HEK293 (cell line): ENCODE data around the gene LY6G6F.

Experiments used
- CTCF ChIA-PET: fragments of 350-600 bp; formaldehyde crosslinking; extraction: SDS; loops from one replicate; lab custom pipeline; 2021; ENCODE audit warnings: antibody characterized with exemption; lab: Yijun Ruan, JAX
- POLR2A ChIA-PET: fragments of 300-600 bp; formaldehyde crosslinking; extraction: SDS; loops from one replicate; lab custom pipeline; 2020; ENCODE audit warnings: antibody characterized with exemption, inconsistent platforms; lab: Yijun Ruan, JAX
- H3K27ac ChIP-seq: fragments of 200-500 bp; sonication (Bioruptor generic); 2 replicates; pipeline ENCODE4 v1.5.1; 2014; ENCODE audit warnings: low read depth, low read length, control low read depth, inconsistent platforms; ENCODE audit errors: extremely low read depth
- H3K36me3 ChIP-seq, 2 experiments: fragments of 200-500 bp in 1 of 2; sonication (Bioruptor generic) in 1 of 2; 1 replicate in 1 of 2; 2 replicates in 1 of 2; pipeline ENCODE4 v1.5.1; 2014 to 2017; ENCODE audit warnings: inconsistent platforms in 2 of 2, low read length in 2 of 2; ENCODE audit not compliant: control insufficient read depth in 2 of 2, insufficient read depth in 1 of 2
- H3K4me1 ChIP-seq: fragments of 200-500 bp; sonication (Bioruptor generic); 2 replicates; pipeline ENCODE4 v1.5.1; 2014; ENCODE audit warnings: mild to moderate bottlenecking, low read length, inconsistent platforms; ENCODE audit not compliant: control insufficient read depth, insufficient read depth
- H3K4me3 ChIP-seq: 2 replicates; pipeline ENCODE4 v1.5.1; 2011; ENCODE audit warnings: low read depth, mild to moderate bottlenecking, control low read depth, low read length, moderate library complexity
- H3K9me3 ChIP-seq: fragments of 200-500 bp; sonication (Bioruptor generic); 2 replicates; pipeline ENCODE4 v1.5.1; 2014; ENCODE audit warnings: low read depth, low read length, inconsistent platforms; ENCODE audit not compliant: control insufficient read depth, insufficient read depth
- GLIS2 ChIP-seq: fragments of 450-650 bp; formaldehyde crosslinking; IDR thresholded peaks from 2 replicates; pipeline ENCODE4 v1.5.1; 2016; ENCODE audit warnings: missing biosample characterization, missing genetic modification characterization
- KLF8 ChIP-seq: fragments of 450-650 bp; formaldehyde crosslinking; IDR thresholded peaks from 2 replicates; pipeline ENCODE4 v1.5.1; 2016; ENCODE audit warnings: missing biosample characterization, missing genetic modification characterization
- PRDM10 ChIP-seq: fragments of 450-650 bp; formaldehyde crosslinking; IDR thresholded peaks from 2 replicates; pipeline ENCODE4 v1.5.1; 2016; ENCODE audit warnings: missing biosample characterization, missing genetic modification characterization
- TCF7L2 ChIP-seq: IDR thresholded peaks from 2 replicates; pipeline ENCODE4 v1.6.1; 2011; ENCODE audit warnings: low read depth, mild to moderate bottlenecking, inconsistent platforms, low read length, moderate library complexity, borderline replicate concordance
- YY1 ChIP-seq: fragments of 450-650 bp; formaldehyde crosslinking; IDR thresholded peaks from 2 replicates; pipeline ENCODE4 v1.5.1; 2018; ENCODE audit warnings: missing biosample characterization, missing genetic modification characterization
- ZBTB1 ChIP-seq: fragments of 450-650 bp; formaldehyde crosslinking; IDR thresholded peaks from 2 replicates; pipeline ENCODE4 v1.5.1; 2016; ENCODE audit warnings: missing biosample characterization, missing genetic modification characterization
- ZFP3 ChIP-seq: fragments of 450-650 bp; formaldehyde crosslinking; IDR thresholded peaks from 2 replicates; pipeline ENCODE4 v1.5.1; 2016; ENCODE audit warnings: low read depth, missing biosample characterization, missing genetic modification characterization
- ZFP37 ChIP-seq: fragments of 450-650 bp; formaldehyde crosslinking; IDR thresholded peaks from 2 replicates; pipeline ENCODE4 v1.5.1; 2016; ENCODE audit warnings: missing biosample characterization, missing genetic modification characterization
- ZFP69B ChIP-seq: fragments of 450-650 bp; formaldehyde crosslinking; IDR thresholded peaks from 2 replicates; pipeline ENCODE4 v1.5.1; 2016; ENCODE audit warnings: missing biosample characterization, missing genetic modification characterization
- ZNF211 ChIP-seq: fragments of 450-650 bp; formaldehyde crosslinking; IDR thresholded peaks from 2 replicates; pipeline ENCODE4 v1.5.1; 2016; ENCODE audit warnings: low read depth, missing biosample characterization, missing genetic modification characterization
- ZNF26 ChIP-seq: fragments of 450-650 bp; formaldehyde crosslinking; IDR thresholded peaks from 2 replicates; pipeline ENCODE4 v1.5.1; 2016; ENCODE audit warnings: missing biosample characterization, missing genetic modification characterization
- ZNF266 ChIP-seq: fragments of 450-650 bp; formaldehyde crosslinking; IDR thresholded peaks from 2 replicates; pipeline ENCODE4 v1.5.1; 2016; ENCODE audit warnings: missing biosample characterization, missing genetic modification characterization, low read depth
- ZNF366 ChIP-seq: fragments of 450-650 bp; formaldehyde crosslinking; conservative IDR thresholded peaks from 2 replicates; pipeline ENCODE4 v1.5.1; 2016; ENCODE audit warnings: missing biosample characterization, missing genetic modification characterization
- ZNF433 ChIP-seq: fragments of 450-650 bp; formaldehyde crosslinking; IDR thresholded peaks from 2 replicates; pipeline ENCODE4 v1.5.1; 2016; ENCODE audit warnings: missing biosample characterization, missing genetic modification characterization, low read depth
- ZNF514 ChIP-seq: fragments of 450-650 bp; formaldehyde crosslinking; IDR thresholded peaks from 2 replicates; pipeline ENCODE4 v1.5.1; 2016; ENCODE audit warnings: missing biosample characterization, missing genetic modification characterization
- ZNF544 ChIP-seq: fragments of 450-650 bp; formaldehyde crosslinking; IDR thresholded peaks from 2 replicates; pipeline ENCODE4 v1.5.0; 2017; ENCODE audit warnings: missing biosample characterization, missing genetic modification characterization
- ZNF561 ChIP-seq: fragments of 450-650 bp; IDR thresholded peaks from 2 replicates; pipeline ENCODE4 v1.5.1; 2018; ENCODE audit warnings: missing biosample characterization, missing genetic modification characterization, borderline replicate concordance
- ZNF626 ChIP-seq: fragments of 450-650 bp; sonication (Bioruptor Pico); formaldehyde crosslinking; IDR thresholded peaks from 2 replicates; pipeline ENCODE4 v1.5.1; 2018; ENCODE audit warnings: missing biosample characterization, missing genetic modification characterization, inconsistent platforms
- ZNF677 ChIP-seq: fragments of 450-650 bp; IDR thresholded peaks from 2 replicates; pipeline ENCODE4 v1.5.0; 2018; ENCODE audit warnings: missing biosample characterization, mild to moderate bottlenecking, missing genetic modification characterization, moderate library complexity
- ZNF768 ChIP-seq: fragments of 450-650 bp; formaldehyde crosslinking; IDR thresholded peaks from 2 replicates; pipeline ENCODE4 v1.5.1; 2018; ENCODE audit warnings: missing biosample characterization, mild to moderate bottlenecking, missing genetic modification characterization
- ZNF792 ChIP-seq: fragments of 450-650 bp; formaldehyde crosslinking; IDR thresholded peaks from 2 replicates; pipeline ENCODE4 v1.5.1; 2016; ENCODE audit warnings: missing biosample characterization, missing genetic modification characterization

LY6G6F gene

GRCh38 chr6:31690231-31691077 lies 16.2 kb upstream of the LY6G6F start (continued):
- no peak for TF ChIP-seq ZNF26 (tag by site-specific recombination)

- H3K4me3 ChIP-seq, result no peak overlapping the region
- no peak overlapping the region for H3K27ac ChIP-seq
- POLR2A ChIA-PET, result interaction anchor here (0.6 to 2.4 kb wide), 5 partner anchors 12 to 1473 kb away, joined by 3 to 9 read pairs (median 4); partner anchors contain the start of genes ABHD16A, HSPA1A, HSPA1B and HSPA1L
- no peaks in the 10 kb centered on the region for H3K4me1 ChIP-seq
- CTCF ChIA-PET, result interaction anchor here (0.6 to 4.6 kb wide), 11 partner anchors 9 to 250 kb away, joined by 3 to 24 read pairs (median 4); partner anchors contain the start of genes ABHD16A, LY6G5B, LY6G5C and MPIG6B
- TF ChIP-seq ZNF768, result no peak
- TF ChIP-seq ZBTB1 (tag by site-specific recombination), result no peak
- no peak for TF ChIP-seq ZNF561 (tag by site-specific recombination)
- peaks cover 0 to 77% of the 10 kb centered on the region in 2 experiments; a peak in 2 of 3 replicates for H3K36me3 ChIP-seq
- no peaks in the 10 kb centered on the region for H3K9me3 ChIP-seq
Observed at GRCh38 chr6:31691078-31691463, 15.6 kb upstream of the LY6G6F start.

GRCh38 chr6:31691564-31692108 lies 15.0 kb upstream of the LY6G6F start:
- Histone ChIP-seq H3K4me3 (no peak overlapping the region), H3K36me3 (peaks cover 0 to 74% of the 10 kb centered on the region in 2 experiments; a peak in 2 of 3 replicates), H3K9me3 (no peaks in the 10 kb centered on the region), H3K4me1 (no peaks in the 10 kb centered on the region), H3K27ac (no peak overlapping the region)
- ChIA-PET CTCF (interaction anchor here (0.6 to 4.6 kb wide), 8 partner anchors 8 to 197 kb away, joined by 3 to 24 read pairs (median 6); partner anchors contain the start of genes ABHD16A and LY6G5C), POLR2A (interaction anchor here (0.6 to 4.0 kb wide), 6 partner anchors 11 to 1472 kb away, joined by 3 to 30 read pairs (median 6); partner anchors contain the start of genes ABHD16A and HSPA1B)
- no peak for TF ChIP-seq ZNF266 (tag by site-specific recombination)
- TF ChIP-seq ZFP69B (tag by site-specific recombination), result no peak
- TF ChIP-seq YY1 (tag by site-specific recombination), result no peak
- no peak for TF ChIP-seq ZNF626 (tag by site-specific recombination)
- no peak for TF ChIP-seq KLF8 (tag by site-specific recombination)
- no peak for TF ChIP-seq ZFP37
- no peak for TF ChIP-seq ZNF514
- TF ChIP-seq ZNF433, result no peak
- no peak for TF ChIP-seq TCF7L2
- no peak for TF ChIP-seq ZNF26 (tag by site-specific recombination)
- no peak for TF ChIP-seq ZNF544 (tag by site-specific recombination)
- no peak for TF ChIP-seq ZNF366 (tag by site-specific recombination)
- no peak for TF ChIP-seq ZNF792 (tag by site-specific recombination)
- no peak for TF ChIP-seq ZNF211 (tag by site-specific recombination)
- no peak for TF ChIP-seq PRDM10 (tag by site-specific recombination)
- no peak for TF ChIP-seq GLIS2 (tag by site-specific recombination)
- no peak for TF ChIP-seq ZNF677
- TF ChIP-seq ZFP3 (tag by site-specific recombination), result no peak
